Measurements from ENCODE around the gene HOXA9.

The HOXA9 gene

DNA sequence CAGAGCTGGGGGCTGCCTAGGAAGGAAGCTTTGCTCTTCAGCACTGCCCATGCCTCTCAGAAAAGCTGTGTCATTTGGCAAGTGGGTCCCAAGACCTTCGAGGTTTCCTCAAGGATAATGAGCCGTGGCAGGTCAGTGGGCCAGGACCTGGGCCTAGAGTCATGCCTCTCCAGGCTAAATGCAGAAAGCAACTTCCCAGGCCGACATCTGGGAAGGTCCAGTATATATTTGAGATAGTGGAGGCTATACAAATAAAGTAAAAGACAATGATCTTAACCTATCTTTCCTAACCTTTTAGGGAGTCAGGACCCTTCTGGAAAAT lies 11.1 kb upstream of the HOXA9 start:
- no peak for DNase-seq (ENCODE audit: low spot score)

DNA sequence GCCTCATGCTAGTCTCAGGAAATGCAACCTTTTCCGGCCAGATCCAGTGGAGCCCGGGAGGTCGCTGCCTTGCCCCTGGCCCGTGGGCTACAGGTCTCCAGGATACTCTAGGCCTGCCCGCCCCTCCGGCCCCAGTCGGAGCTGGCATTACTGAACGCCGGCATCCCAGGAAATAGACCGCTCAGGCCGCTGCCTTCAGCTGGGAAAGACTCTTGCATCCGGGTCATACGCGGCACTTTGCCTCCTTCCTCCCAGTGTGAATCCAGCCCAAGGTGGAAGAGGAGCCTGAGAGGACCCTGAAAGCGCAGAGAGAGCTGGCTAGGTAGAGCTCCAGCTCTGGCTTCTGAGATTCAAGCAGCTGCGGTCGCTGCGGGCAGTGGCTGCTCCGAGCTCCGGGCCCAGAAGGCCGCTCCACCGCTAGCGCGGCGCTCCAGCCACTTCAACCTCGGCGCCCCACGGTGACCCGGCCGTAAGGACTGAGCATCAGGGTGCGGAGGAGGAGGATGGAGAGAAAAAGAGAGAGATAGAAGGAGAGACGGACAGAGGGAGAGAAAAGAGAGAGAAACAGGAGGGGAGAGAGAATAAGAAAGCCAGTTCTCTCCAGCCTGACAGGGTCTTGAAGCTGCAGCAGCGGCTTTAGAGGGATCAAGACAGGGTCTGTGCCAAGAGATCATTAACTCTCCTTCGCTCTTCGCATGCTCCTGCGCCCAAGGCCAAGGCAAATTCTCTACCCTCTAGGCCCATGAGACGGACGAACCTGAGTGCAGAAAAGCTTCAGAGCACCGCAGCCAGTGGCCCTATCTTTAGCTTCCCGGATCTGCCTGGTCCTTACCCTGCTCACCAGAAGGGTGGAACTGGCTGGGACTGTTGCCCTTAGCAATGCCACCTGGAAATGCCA lies 10.5 kb upstream of the HOXA9 start:
- no peak for DNase-seq (ENCODE audit: low spot score)

DNA sequence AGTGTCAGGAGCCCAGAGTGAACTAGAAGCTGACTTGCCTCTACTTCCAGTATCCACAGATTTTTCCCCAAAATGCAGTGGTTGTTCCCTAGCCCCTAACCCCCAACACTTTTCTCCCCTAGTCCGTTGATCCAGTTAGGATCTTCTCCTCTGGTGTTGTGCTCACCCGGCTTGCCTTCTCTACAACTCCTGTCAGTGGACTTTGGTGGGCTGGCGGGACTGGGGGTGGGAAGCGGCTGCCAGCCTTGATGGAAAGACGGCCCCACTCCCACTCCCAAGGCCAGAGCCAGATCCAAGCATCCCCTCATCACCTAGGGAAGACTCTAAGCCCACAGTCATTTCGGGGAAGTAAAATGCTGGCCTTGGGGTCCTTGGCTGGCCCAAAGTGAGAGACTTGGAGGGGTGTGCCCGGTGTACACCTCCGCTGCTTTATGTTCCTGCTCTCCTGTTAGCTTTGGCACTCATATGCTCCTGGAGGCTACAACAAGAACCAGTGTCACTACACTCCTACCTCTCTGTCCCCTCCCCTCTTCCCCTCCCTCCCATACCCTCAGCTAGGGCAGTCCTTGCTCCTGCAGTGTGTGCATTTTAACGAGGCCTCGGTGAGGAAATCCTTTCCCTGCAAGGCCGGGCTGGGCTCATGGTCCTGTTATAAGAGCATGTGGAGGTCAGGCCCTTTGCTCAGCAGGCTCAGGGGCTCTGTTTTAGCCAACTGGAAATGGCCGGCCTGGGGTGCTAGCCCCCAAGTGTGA lies 9.7 kb upstream of the HOXA9 start:
- no peak for DNase-seq (ENCODE audit: low spot score)

DNA sequence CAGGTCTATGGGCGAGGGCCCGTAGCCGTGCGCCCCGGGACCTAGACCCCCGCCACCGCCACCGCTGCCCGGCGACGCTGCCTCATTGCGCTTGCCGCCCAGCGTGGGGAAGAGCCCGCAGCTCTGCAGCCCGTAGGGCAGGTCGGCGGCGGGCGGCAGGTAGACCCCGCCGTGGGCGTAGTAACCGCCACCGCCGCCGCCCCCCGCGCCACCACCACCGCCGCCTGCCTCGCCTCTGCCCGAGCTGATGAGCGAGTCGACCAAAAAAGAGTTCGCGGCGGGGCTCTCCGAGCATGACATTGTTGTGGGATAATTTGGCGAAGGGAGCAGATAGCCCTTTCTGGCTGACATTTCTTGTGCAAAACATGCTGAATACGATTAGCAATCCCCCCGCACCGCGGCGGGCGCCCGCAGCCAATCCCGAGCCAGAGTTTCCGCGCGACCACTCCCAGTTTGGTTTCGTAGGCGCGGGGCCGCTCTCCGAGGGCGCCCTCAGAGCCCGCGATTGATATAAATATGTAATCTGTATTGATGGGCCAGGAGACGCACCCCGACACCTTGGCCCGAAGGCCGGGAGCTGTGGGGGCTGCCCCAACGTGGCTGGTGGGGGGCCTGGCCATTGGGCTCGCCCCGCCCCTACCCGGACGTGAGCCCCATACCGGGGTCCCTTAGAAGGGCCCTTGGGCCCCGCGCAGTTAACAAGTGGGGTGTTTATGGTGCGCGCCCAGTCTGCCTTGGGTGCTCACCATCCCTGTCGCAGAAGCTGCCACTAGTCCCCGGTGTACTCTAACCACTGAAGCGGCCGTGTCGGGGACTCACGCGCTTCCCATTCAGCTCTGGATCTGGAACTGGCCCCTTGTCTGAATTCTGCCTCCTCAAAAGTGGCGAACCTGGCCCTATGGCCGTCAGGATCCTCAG lies 8.9 kb upstream of the HOXA9 start, which contains the start of gene HOXA10:
HOXA10 (minus strand) TSS at position 365 of the 918 bp plus-strand sequence; CDS start at position 351, 14 bp downstream.
- DNase-seq (ENCODE audit: low spot score), result no peak

DNA sequence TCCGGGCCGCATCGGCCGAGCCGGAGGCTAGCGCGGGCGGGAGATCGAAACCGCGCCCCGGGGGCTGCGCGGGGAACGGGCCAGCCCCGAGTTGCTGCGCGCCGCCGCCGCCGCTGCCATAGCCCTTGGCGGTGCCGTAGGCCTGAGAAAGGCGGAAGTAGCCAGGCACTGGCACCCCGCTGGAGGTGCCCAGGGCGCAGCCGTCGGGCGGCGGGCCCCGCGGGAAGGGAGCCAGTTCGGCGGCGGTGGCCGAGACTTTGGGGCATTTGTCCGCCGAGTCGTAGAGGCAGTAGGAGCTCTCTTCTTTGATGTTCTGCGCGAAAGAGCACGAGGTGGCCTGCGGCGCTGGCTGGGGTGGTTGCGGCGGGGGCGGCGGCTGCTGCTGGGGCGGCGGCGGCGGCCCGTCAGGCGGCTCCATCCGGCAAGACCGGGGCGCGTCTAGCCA lies 8.2 kb upstream of the HOXA9 start:
- peak; percentile 64 for DNase-seq (ENCODE audit: low spot score)

DNA sequence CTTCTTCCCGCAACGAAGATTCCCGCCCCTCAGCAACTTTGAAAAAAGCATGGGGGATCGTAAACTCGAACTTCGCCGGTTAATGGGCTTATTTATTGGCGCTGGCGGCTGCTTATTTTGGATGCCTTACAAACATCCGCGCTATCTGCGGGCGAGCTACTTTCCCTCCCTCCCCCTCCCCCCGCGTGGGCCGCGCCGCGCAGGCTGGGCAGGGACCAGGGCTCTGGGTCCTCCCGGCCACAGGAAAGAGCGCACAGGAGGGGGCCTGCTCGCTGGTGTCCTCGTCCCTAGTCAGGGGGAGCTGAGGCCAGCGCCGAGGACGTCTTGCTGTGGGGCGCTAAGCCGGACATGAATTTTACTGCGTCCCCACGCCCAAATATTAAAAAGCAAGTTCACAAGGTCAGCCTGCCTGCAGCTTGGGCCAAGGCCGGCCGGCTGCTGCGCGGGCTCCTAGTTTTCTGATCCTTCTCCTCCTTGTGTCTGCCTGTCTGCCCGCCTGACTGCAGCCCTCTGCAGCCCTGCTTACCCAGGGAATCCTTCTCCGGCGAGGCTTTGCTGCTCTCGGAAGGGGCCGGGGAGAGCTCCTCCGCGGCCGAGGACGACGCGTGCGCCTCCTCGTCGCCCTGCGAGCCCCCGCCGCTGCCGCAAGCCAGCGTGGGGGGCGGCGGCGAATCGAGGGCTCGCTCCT lies 7.6 kb upstream of the HOXA9 start:
- peak; percentile 80 for DNase-seq (ENCODE audit: low spot score)

DNA sequence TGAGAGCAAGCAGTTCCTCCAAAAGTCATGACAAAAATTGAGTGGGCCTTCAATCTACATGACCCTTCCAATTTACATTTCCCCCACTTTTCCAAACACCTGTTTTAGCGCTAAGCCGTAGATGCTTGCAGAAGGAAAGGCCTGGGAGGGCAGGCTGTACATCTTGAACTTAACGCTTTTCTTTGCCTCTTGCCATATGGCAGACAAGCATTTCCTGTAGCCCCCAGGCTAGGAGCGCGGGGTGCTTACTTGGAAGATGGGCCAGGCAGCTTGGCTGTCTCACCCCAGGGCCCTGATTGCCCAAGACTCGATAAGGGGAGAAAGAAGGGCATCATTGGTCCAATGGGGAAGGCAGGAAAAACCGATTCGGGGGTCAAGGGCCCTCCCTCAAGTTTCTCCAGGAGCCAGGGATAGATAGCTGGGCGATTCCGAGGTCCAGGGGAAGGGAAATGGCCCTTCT lies 7.0 kb upstream of the HOXA9 start:
- no peak for DNase-seq (ENCODE audit: low spot score)

DNA sequence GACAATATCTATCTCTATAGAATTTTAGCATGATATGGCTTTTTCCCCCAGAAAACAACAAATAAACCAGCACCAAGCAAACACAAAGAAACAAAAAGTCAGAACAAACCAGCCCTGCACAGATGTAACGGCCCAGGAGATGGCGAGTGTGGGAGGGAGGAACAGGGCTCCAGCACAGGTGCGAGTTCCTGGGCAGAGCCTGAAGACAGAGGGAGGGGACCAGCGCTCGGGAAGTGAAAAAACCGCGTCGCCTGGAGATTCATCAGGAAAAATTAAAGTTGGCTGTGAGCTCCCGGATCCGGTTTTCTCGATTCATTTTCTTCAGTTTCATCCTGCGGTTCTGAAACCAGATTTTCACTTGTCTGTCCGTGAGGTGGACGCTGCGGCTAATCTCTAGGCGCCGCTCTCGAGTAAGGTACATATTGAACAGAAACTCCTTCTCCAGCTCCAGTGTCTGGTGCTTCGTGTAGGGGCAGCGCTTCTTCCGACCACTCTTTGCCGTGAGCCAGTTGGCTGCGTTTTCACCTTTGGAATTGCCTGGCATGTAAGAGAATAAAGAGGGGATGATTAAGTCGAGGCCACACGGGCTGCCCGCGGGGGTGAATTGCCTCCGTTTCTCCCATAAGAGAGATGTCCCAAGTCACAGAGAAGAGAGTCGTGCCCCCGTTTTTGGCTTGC lies 6.4 kb upstream of the HOXA9 start:
- no peak for DNase-seq (ENCODE audit: low spot score)

DNA sequence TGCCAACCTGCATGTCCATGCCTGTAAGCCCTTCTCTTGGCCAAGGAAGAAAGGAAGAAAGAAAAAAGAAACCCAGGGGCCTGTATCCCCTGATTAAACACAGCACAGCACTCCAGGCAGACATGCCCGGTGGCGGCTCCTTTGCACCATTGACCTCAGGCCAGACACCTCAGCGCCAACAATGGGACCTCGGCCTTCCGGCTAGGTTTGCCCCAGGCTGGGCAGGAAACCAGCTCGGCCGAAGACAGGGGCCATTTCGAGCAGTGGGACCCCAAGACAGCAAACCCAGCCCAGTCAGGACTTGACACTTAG lies 5.9 kb upstream of the HOXA9 start:
- no peak for DNase-seq (ENCODE audit: low spot score)

DNA sequence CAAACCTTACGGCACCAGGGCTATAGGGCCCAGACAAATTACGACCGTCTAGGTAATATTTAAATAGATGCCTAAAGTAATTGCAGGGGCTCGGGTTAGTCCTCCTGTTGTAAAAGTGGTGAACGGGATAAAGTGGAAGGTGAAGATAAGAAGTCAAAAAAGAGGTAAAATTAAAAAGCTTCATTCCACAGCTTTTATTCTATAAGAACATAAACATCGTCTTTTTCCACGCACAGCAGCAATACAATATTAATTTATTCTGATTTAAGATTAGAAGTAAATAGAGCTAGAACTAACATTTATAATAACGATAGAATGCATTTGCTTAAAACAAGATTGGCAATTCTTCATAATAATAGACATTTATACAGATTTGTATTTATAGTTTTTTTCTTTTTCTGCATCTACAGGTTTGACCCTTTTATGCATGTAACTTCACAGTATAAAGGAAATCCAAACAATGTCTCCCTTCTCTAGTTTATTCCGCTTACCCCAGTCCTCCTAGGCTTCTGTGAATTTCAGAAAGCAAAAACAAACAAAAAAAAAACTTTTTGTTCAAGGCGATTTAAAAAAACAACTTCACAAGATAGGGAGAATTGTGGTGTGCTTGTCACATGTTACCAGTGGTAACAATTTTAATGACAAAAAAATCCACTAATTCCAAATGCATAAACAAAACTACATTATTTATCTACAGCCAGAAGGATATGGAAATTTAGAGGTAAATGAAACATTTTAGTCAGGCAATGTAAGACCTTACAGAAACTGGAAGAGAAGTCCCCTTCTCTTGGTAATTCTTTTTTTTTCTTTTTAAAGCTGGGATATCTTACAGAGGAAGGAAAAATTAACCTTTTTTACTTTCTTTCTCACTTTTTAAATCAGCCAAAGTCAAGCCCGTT lies 5.3 kb upstream of the HOXA9 start:
- DNase-seq (ENCODE audit: low spot score), result no peak

DNA sequence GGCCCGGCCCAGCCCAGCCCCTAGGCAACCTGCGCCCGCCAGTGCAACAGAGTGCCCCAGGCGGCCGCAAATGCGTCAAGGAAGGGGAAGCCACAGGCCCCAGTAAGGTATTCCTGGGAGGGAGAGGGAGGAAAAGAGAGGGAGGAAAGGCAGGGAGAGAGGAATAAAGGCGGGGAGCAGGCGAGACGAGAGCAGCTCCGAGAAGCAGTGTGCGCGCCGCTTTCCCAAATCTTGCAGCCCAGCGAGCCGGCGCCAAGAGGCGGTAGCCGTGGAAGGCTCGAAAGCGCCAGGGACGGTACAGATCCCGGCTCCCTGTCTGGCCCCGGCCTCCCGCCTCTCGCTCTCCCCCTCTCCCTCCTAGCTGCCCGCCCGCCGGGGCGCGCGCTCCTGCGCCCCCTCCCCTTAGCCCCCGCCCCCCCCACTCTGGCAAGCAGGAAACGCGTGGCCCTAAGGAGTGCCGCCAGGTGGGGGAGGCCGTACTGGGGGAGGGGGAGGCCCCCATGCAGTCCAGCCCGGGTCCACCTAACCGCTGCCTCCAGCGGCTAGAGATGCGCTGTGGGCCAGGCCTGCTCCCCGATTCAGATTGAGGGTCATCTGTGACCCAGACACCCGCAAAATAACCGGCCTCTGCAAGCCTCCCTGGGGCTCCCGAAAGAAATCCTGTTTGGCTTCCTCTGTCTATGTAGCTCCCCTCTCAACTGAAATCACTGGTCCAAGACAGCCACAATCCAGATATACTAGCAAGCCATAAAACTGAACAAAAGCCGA lies 4.5 kb upstream of the HOXA9 start:
- DNase-seq (ENCODE audit: low spot score), result no peak

DNA sequence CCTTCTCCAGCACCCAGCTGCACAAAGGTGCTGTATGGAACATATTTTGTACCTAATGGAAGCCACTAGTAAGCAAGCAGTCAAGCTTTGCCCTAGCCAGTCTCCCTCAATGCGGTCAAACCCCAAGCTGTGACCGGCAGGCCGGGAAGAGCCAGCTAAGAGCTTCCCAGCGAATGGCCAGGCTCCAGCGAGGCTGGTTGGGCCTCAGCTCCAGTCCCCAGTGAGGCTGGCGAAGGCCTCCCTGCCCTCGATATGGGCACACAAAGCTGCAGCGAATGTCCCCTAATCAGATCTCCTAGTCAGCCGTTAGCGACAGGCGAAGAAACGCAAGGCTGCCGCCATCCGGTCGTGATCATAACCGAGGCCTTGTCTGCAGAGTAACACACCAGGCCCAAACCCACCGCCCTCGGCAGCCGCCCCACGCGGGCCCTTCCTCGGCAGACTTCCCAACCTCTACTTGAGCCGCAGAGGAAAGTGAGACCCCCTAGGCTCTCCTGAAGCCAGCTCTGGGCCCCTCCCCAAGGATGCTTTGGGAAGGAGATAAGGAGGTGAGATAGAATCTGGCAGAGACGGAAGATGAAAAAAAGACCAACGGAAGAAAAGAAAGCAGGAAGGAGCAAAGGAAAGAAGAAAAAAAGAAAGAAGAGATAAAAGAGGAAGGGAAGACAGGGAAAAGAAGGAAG lies 3.1 kb upstream of the HOXA9 start:
- DNase-seq (ENCODE audit: low spot score), result no peak

DNA sequence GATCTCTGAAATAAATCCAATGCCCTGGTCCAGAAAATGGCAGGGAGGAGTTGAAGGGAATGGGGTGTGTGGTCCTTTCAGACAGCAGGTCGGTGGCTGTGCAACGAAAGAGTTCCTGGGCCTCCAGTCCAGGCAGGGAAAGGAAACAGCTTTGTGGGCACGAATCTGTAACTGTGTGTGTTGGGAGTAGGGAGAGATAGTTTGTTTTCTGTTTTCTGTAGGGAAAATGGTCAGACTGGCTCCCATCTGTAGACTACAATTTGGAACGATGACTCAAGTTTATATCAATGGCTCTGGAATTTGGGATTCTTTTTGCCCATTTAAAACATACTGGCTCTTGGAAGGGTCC lies 2.6 kb upstream of the HOXA9 start:
- no peak for DNase-seq (ENCODE audit: low spot score)

DNA sequence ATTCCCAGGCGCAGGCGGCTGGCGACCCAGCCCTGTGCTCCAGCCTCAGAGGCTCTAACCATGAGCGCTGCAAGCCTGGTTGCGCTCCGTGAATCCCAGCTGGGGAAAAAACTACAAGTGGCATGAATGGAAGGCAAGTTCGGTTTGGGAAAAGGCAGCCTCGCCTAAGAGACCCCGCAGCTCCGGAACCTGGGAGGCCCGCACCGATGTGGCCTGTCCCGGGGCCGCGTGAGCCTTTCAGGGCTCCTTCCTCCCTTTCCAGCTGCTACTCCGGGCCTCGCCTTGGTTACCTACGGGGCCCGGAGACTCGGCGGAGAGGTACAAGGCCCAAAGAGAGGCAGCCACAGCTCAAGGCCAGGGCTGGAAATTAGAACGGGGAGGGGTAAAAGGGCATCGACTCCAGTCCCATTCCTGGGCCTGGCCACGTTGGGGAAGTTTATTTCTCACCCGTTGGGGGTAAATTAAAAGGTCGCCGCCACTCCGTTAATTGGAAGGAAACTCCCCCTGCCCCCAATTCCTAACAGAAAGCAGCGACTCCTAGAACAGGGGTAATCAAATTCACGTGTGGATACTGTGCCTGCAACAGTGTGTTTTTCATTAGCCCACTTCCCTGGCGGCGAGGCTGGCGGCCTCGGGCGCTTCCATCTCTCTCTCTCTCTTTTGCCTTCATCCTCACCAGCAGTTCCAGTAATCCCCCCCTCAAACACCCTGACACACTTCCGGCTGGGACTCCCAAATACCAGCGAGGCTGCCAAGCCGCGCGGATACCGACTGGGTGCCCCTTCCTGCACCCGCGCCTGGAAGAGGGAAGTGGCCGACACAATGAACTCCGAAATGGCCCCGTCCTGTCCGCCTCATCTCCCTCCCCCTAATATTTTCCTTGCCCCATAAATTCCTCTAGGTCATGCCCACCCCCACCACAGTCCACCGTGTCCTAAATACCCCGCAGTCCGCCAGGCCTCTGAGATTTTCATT lies 1.5 kb upstream of the HOXA9 start:
- DNase-seq (ENCODE audit: low spot score), result no peak

DNA sequence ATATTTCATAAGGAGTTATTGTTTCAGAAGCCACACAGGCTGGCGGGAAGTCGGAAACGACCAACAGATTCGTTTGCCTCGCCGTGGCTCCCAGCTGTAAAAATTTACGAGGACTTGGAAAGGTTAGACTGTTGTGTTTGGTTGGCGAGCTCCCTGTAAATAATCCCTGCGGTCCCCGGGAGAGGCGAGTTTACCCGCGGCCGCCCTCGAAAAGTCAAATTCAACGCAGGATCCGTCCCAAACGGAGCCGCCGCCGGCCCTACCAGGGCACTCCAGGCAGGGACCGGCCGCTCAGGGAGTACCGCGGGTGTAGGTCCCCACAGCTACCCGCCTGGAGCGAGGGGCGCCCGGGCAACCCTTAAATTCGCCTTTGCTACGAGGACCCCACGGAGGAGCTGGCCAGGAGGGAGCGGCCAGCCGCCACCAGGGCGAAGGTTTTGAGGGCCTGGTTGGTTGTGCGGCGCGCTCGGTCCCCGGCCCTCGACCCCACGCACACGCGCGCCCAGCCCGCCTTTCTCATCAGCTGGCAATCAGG lies 726 bp upstream of the HOXA9 start:
- DNase-seq (ENCODE audit: low spot score), result no peak

DNA sequence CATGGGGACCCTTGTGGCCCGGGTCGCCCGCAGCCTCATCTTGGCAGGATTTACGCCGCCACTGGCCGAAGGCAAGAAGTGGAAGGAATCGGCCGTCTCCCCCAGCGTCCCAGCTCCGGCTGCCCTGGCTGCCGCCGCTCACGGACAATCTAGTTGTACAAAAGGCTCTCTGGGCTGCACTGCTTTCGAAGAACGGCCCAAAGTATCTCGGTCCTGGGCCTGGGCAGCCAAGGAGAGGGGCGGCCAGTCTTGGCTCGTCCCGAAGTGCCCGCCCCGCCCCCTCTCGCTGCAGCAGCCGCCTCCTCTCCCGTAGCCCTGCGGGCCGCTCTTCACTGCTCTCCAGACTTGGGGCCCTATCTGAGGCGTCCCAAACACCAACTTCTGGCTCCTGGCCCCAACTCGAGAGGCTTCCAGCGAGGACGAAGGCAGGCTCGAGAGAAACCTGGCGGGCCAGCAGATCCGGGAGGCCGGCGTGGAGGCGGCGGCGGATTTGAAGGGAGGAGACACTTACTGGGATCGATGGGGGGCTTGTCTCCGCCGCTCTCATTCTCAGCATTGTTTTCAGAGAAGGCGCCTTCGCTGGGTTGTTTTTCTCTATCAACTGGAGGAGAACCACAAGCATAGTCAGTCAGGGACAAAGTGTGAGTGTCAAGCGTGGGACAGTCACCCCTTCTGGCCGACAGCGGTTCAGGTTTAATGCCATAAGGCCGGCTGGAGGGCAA lies 809 bp downstream of the HOXA9 start:
- DNase-seq (ENCODE audit: low spot score), result no peak

DNA sequence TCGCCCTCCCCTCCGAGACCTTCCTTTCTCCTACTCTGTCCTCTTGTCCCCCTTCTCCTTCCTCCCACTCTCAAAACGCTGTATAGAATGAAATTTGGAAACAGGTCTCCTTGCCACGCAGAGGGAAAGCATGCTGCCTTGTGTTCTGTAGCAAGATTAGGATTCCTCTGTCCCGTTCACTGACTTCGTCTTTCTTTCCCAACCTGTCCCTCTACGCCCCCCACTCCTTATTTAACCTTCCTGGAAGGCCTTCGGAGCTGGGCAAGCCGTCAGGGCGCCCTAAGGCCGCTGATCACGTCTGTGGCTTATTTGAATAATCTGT lies 1.3 kb downstream of the HOXA9 start:
- DNase-seq (ENCODE audit: low spot score), result no peak

Measured in HuH-7.5 (cell line).